Dedifferentiated amniotic fluid mesenchymal stem cell (primary cell): Measurements from ENCODE around the gene PCYT2.

Source experiments
- DNase-seq: peaks from one replicate; pipeline ENCODE4 v3.0.0-alpha.2; 2016; ENCODE audit errors: extremely low spot score

The PCYT2 gene

DNA sequence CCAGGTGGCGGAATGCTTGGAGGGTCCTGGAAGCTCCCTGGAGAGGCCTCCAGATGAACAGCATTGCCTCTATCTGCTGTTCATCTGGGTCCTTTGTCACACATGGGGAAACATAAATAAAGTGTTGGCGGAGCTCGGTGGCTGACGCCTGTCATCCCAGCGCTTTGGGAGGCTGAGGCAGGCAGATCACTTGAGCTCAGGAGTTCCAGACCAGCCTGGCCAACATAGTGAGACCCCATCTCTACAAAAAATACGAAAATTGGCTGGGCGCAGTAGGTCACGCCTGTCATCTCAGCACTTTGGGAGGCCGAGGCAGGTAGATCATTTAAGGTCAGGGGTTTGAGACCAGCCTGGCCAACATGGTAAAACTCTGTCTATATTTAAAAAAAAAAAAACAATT lies 33.7 kb upstream of the PCYT2 start:
- no peak for DNase-seq

DNA sequence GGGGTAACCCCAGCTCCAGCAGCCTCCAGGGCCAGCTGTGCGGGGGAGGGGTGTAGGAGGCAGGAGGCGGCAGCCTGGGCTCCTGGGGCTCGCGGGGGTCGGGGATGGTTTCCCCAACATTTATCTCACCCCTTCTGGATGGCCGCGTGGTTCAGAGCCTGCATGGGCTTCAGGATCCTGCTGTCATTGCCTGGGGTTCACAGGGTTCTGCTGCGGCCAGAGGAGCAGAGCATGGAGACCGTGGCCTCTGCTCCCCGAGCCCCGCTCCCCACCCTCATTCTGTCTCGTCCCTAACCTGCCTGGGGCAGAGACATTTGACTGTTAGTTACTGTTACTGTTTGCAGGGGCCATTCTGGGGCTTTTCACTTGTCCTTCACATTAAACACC lies 31.0 kb upstream of the PCYT2 start:
- no peak for DNase-seq

GRCh38 chr17:81941484-81942166 lies 30.4 kb upstream of the PCYT2 start:
- DNase-seq = no peak

GRCh38 chr17:81940538-81941483 lies 29.6 kb upstream of the PCYT2 start:
- no peak for DNase-seq

DNA sequence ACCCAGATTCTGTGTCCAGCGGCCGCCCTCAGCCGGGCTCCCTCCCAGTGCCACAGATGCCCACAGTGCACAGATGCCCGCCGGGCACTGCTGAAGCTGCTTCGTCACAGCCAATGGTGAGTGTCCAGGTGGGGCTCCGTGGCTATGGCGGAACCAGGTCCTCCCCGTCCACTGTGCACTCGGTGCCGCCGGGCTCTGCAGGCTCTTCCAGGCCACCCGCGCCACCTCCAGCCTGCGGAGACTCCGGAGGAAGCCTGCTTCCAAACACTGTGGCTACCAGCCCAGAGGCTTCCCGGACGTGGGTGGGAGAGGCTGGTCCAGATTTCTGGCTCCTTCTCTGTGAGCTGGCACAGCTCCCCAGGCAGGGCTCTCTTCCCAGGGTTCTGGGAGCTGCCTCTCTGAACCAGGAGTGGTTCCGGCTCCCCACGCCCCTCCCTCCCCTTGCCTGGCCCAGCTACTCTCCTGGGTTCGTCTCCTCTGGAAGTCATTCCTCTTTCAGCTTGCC lies 28.7 kb upstream of the PCYT2 start:
- DNase-seq = no peak

DNA sequence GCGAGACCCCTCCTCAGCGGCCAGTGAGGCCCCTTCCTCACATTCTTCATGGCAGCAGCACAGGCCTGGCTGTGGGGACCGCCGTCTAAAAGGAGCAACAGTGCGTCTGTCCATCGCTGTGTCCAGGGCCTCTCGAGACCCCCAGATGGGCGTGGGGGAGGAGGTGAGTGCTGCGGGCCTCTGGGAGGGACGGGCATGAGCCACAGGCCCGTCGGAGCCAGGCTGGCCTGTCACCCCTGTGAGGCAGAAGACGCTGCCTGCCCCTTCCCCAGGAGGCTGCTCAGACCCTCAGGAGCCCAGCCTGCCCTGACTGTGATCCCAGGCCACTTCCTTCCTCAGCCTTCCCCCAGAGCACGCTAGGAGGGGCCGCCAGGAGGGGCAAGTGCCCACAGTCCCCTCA lies 28.0 kb upstream of the PCYT2 start:
- DNase-seq = no peak

DNA sequence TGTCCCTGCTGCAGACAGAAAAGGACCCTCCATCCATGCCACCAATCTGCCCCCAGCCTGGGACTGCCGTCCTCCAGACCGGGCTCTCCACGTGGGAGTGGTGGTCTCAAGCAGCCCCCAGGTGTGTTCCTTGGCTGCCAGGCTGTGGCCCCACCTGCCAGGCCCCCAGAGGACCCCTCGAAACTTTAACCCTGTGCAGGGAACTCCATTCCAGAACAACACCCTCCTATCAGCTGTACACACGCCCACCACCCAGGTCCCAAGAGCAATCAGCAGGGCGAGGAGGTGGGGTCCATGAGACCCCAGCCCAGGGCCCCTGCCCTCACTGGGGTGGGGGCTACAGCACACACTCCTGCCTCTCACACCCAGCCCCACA lies 24.5 kb upstream of the PCYT2 start:
- DNase-seq = no peak

GRCh38 chr17:81934850-81935708 lies 23.9 kb upstream of the PCYT2 start:
- DNase-seq = no peak

GRCh38 chr17:81934098-81934757 lies 23.0 kb upstream of the PCYT2 start:
- no peak for DNase-seq

DNA sequence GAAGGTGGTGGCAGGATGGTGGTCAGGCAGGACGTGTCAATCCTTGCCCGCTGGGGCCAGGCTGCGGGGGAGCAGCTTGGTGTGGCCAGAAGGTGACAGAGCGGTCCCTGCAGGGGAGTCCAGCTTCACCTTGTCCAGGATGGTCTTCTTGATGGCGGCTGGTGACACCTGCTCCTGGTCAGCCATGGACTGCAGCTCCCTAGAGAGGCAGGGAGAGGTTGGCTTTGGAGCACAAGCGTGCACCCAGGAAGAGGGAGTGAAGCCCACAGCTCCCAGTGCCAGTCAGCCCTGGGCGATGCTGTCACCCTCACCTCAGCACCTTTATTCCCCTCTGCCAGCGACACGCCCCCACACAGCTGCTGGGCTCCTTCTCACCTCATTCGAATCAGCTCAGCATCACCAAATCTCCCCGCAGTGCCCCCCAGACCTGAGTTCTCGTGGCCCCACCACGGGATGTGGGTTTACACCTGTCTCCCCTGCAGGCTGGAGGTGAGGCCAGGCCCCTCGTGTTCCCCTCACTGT lies 22.0 kb upstream of the PCYT2 start:
- DNase-seq = no peak

GRCh38 chr17:81932333-81932983 lies 21.3 kb upstream of the PCYT2 start:
- DNase-seq = no peak

GRCh38 chr17:81931557-81932332 lies 20.5 kb upstream of the PCYT2 start:
- no peak for DNase-seq

GRCh38 chr17:81931189-81931556 lies 20.0 kb upstream of the PCYT2 start:
- no peak for DNase-seq

GRCh38 chr17:81930142-81931125 lies 19.2 kb upstream of the PCYT2 start:
- no peak for DNase-seq

DNA sequence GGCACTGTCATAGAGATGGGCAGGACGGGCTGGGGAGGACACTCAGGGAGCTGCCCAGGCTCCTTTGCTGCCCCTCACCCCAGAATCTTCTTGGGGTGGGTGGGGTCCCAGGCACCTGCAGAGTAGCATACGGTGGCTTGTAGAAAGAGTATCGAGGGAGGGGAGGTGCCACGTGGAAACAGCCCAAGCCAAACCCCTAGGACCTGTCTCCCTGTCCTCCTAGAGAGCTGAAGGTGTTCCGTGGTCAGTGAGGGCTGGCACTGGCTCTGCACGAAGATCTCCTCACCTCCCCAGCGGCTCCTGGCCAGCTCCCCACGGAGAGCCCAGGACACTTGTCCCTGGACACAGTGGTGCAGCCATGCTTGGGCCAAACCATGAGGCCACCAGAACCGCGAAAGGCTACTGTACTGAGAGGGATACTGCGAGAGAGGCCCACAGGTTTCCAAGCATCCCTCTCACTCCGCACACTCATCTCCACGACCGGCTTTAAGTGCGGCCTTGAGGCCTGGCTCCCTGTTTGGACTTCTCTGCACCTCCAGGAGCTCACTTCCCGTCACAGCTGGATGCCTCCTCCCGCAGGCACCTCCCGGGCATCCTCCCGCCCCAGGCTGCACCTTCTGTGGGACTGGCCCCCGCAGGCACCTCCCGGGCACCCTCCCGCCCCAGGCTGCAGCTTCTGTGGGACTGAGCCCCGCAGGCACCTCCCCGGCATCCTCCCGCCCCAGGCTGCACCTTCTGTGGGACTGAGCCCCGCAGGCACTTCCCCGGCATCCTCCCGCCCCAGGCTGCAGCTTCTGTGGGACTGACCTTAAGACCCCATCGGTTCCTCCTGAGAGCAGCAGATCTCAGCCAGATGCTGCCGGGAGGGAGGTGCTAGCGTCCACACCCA lies 18.3 kb upstream of the PCYT2 start:
- DNase-seq = no peak

DNA sequence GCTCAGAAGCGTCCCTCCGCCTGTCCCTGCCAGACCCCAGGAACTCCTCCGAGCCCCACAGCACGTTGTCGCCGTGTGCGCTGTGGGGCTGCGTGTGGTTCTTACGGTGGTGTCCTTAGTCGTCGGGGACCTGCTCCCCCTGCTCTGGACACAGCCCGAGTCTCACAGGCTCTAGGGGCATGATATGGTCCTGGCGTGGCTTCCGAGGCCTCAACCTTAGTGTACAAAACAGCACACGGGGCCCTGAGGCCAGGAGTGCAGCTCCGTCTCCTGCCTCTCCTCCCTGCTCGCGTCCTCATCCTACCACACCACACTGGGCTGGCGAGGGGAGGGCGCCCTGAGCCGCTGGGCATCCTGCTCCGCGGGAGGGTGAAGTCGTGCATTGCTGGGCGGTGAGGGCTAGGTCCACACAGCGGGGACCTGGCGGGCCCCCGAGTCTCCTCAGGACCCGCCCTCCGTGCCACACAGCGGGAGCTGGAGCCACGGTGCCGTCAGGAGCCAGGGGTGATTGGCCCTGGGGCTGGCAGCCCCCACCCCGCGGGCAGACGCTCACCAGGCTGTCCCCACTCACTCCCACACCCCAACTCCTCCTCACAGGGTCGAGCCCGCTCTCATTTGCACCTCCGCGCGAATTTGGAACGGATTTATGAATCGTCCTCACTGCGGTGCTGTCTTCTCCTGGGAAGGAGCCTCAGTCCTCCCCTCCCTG lies 17.5 kb upstream of the PCYT2 start:
- no peak for DNase-seq
